Activated CD8-positive, alpha-beta memory T cell treated with anti-CD3 and anti-CD28 coated beads for 1 hour (primary cell): ENCODE measurements around the gene ZNF534.
"Not testable (repeated sequence)": the region's sequence is repeated elsewhere in the genome, so short reads cannot be mapped to it uniquely, and the experiment has no call there.

ENCODE experiments used
- DNase-seq, 2 donors: peaks; one replicate each; pipeline ENCODE4 v3.0.0-alpha.2; 2020; ENCODE audit warnings: low read depth in 1 of 2; ENCODE audit errors: extremely low read depth in 1 of 2

ZNF534 gene

GRCh38 chr19:52428937-52429336 is at the start of gene ZNF534:
Gene ZNF534 (plus strand): TSS chr19:52429148. CDS start chr19:52431475, 2,327 bp downstream.
- DNase-seq, result no peak

- no peak for DNase-seq
Measured at GRCh38 chr19:52391135-52391534, 37.8 kb upstream of the ZNF534 start.

DNA sequence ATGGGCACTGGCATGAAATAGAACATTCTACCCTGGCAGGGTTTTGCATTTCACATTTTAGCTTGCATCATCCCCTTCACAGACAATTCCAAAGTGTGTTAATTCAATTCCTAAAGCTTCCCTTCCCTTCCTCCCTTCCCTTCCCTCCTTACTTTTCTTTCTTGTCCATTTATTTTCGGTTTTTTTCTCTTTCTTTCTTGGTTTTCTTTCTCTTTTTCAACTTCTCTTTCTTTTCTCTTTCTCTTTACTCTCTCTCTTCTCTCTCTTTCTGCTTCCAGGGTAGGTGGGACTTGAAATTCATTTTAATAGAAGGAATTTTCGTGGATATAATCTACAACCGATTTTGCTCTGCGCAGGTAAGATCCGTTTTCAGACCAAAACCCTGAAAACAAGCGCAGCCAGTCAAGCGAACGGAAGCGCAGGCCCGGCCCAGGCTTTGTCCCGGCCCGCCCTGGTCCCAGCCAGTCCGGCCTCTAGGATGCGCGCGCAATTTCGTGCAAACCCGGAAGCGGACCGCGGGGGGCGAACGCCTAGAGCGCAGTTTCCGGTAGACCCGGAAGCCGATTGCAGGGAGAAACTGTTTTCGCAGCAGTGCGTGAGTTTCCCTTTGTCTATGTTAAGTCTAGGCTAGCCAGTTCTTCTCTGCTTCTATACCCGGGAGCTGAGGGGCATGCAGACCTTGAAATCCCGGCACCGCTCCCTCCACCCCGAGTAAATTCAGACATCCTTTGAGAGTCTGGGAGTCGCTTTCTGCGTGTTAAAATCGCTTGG is 31.5 kb upstream of the ZNF534 start, which contains the start of gene ZNF528:
ZNF528 (plus strand) TSS at position 540 of the 771 bp plus-strand sequence. CDS start 4,165 bp downstream, outside the sequence.
- DNase-seq, result peak; percentile 82 to 93

DNA sequence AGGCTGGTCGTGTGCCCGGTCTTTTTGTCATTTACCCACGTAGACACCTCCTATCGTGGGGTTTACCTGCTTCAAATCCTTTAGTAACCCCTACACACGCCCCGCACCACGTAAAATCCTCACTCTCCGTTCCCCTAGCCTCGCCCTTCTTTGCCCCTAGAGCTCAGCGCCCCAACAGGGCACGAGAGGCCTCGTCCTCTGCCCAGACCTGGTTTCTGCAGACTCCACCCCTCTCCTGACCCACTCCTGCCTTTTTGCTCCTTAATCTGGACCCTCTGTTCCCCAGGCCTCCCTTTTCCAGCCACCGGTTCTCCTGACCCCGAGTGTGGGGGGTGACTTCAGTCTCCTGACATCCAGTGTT is 30.9 kb upstream of the ZNF534 start:
- DNase-seq, result no peak

DNA sequence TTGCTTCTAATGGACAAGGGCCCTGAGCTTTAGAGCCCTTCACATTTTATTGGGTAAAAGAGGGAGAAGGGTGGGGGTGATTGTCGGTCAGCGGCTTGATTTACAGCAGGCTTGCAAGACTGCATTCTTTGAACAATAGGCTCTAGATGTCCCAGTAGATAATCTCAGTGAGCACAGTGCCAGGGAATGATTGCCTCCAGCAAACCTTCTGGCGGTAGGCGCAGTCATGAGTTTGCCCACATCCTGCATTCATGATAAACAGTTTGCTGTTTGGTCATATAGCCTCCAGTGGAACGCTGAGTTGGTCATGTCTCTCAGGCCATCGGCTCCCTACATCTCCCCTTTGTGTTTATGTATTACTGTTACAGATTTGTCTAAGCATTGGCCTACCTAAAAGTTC is 18.7 kb upstream of the ZNF534 start:
- no peak for DNase-seq

- no peak for DNase-seq
Measured at GRCh38 chr19:52415711-52416110, 13.2 kb upstream of the ZNF534 start.

GRCh38 chr19:52442179-52442578 is 13.2 kb downstream of the ZNF534 start:
- no peak for DNase-seq

- no peak for DNase-seq
Measured at GRCh38 chr19:52444506-52444905, 15.6 kb downstream of the ZNF534 start.

DNA sequence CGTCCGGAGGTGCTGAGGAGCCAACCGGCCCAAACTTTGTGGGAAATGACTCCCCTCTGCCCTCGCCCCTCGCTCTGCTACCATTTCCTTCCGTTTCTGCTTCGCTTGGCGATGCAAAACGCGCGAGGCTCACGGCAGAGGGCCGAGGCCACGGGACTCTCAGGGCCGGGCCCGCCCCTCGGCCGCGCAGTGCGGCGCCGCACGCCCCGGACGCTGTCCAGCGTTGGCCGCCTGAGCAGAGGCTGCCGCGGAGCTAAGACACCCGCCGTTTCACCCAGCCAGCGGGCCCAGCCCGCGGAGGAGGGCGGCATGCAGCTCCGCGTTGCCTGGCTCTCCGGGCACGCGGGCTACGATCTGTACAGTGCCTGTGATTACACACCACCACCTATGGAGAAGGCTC is 22.3 kb downstream of the ZNF534 start:
- DNase-seq, result no peak

GRCh38 chr19:52453324-52454094 is 24.6 kb downstream of the ZNF534 start, which contains the start of gene ZNF578:
Gene ZNF578 (plus strand): TSS chr19:52453553. CDS start chr19:52501846, 48,293 bp downstream.
- DNase-seq, result peak; percentile 16 to 33

- DNase-seq, result no peak
Measured at GRCh38 chr19:52464798-52465470, 36.0 kb downstream of the ZNF534 start.

GRCh38 chr19:52473655-52474350 is 44.9 kb downstream of the ZNF534 start:
- DNase-seq, result no peak

- no peak for DNase-seq
Measured at GRCh38 chr19:52474351-52475127, 45.6 kb downstream of the ZNF534 start.

DNA sequence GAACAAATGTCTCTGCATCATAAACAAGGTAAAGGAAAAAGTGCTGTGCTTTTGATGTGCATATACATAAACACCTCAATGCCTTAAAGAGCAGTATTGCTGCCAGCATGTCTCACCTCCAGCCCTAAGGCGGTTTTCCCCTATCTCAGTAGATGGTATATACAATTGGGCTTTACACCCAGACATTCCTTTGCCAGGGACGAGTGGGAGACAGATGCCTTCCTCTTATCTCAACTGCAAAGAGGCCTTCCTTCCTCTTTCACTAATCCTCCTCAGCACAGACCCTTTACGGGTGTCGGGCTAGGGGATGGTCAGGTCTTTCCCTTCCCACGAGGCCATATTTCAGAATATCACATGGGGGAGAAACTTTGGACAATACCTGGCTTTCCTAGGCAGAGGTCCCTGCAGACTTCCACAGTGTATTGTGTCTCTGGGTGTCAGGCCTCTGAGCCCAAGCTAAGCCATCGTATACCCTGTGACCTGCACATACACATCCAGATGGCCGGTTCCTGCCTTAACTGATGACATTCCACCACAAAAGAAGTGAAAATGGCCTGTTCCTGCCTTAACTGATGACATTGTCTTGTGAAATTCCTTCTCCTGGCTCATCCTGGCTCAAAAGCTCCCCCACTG is 55.3 kb downstream of the ZNF534 start:
- not testable (repeated sequence) for DNase-seq

GRCh38 chr19:52485064-52485463 is 56.1 kb downstream of the ZNF534 start:
- DNase-seq, result not testable (repeated sequence)

DNA sequence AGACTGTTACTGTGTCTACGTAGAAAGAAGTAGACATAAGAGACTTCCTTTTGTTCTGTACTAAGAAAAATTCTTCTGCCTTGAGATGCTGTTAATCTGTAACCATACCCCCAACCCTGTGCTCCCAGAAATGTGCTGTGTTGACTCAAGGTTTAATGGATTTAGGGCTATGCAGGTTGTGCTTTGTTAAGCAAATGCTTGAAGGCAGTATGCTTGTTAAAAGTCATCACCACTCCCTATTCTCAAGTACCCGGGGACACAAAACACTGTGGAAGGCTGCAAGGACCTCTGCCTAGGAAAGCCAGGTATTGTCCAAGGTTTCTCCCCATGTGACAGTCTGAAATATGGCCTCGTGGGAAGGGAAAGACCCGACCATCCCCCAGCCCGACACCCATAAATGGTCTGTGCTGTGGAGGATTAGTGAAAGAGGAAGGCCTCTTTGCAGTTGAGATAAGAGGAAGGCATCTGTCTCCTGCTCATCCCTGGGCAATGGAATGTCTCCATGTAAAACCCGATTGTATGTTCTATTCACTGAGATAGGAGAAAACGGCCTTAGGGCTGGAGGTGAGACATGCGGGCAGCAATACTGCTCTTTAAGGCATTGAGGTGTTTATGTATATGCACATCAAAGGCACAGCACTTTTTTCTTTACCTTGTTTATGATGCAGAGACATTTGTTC is 56.8 kb downstream of the ZNF534 start:
- not testable (repeated sequence) for DNase-seq

DNA sequence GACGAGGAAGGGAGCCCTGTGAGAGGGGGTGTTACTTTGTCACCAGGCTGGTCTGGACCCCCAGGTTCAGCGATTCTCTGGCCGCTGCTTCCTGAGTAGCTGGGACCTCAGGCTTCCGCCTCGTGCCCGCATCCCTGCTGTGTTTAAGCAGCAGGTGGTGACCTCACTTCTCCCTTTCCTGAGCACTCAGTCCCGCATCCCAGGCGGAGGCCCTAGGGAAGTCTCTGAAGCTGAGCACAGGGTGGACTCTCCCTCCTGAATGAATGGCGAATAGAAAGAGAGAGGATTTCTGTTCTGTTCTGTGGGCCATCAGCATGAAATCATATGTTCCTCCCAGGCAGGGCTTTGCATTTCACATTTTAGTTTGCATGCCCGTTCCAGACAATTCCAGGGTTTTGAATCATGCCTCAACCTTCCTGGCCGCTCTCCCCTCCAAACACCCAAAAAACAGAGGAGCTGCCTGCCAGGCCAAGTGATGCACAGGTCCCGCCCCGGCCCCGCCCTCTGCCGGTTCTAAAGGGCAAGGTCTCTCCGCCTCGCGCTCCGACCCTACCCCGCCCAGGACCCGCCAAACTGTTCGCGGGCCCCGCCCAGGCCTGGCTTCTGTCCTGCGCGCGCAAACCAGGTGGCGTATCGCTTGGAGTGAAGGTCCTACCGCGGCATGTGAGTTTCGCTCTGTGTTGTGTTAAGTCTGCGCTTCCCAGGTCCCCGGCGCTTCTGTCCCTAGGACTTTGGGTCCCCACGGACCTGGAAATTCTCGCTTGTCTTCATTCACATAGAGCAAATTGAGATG is 63.4 kb downstream of the ZNF534 start:
- no peak for DNase-seq

- DNase-seq, result no peak
Measured at GRCh38 chr19:52492994-52493470, 64.1 kb downstream of the ZNF534 start.
